HG03469 (cell line): ENCODE data around the gene F13A1.

Experiments used
- ATAC-seq: cut with Tn5 transposase; IDR thresholded peaks from one replicate; pipeline ENCODE4 v1.9.1; 2021; ENCODE audit warnings: mild to moderate bottlenecking, moderate library complexity, moderate number of reproducible peaks; ENCODE audit not compliant: unreplicated experiment

F13A1 gene

GRCh38 chr6:6195080-6195479 lies 125.4 kb downstream of the F13A1 start:
- ATAC-seq: no peak

- no peak for ATAC-seq
These were observed 127.2 kb downstream of the F13A1 start for GRCh38 chr6:6193221-6193745.

GRCh38 chr6:6191909-6192308 lies 128.6 kb downstream of the F13A1 start:
- ATAC-seq: no peak

- ATAC-seq: no peak
These were observed 129.0 kb downstream of the F13A1 start for GRCh38 chr6:6191476-6191875.

GRCh38 chr6:6180684-6181083 lies 139.8 kb downstream of the F13A1 start:
- ATAC-seq: no peak

- ATAC-seq: no peak
These were observed 140.4 kb downstream of the F13A1 start for GRCh38 chr6:6179858-6180623.

- no peak for ATAC-seq
These were observed 141.7 kb downstream of the F13A1 start for GRCh38 chr6:6178795-6179194.

- ATAC-seq: no peak
These were observed 142.7 kb downstream of the F13A1 start for GRCh38 chr6:6177754-6178153.

- ATAC-seq: no peak
These were observed 143.8 kb downstream of the F13A1 start for GRCh38 chr6:6176586-6177228.

- no peak for ATAC-seq
These were observed 144.3 kb downstream of the F13A1 start for GRCh38 chr6:6176127-6176526.

- no peak for ATAC-seq
These were observed 151.3 kb downstream of the F13A1 start for GRCh38 chr6:6169141-6169540.

GRCh38 chr6:6166064-6166463 lies 154.4 kb downstream of the F13A1 start:
- ATAC-seq: no peak

GRCh38 chr6:6164367-6164766 lies 156.1 kb downstream of the F13A1 start:
- no peak for ATAC-seq

- no peak for ATAC-seq
These were observed 166.1 kb downstream of the F13A1 start for GRCh38 chr6:6154335-6154734.

GRCh38 chr6:6152060-6152459 lies 168.4 kb downstream of the F13A1 start:
- ATAC-seq: no peak

GRCh38 chr6:6148192-6148815 lies 172.2 kb downstream of the F13A1 start:
- no peak for ATAC-seq

- no peak for ATAC-seq
These were observed 188.9 kb downstream of the F13A1 start for GRCh38 chr6:6131492-6132109.

- ATAC-seq: no peak
These were observed 195.0 kb downstream of the F13A1 start for GRCh38 chr6:6125495-6125894.

GRCh38 chr6:6123803-6124202 lies 196.7 kb downstream of the F13A1 start:
- no peak for ATAC-seq

GRCh38 chr6:6121943-6122342 lies 198.5 kb downstream of the F13A1 start:
- ATAC-seq: no peak

GRCh38 chr6:6105472-6106036 lies 214.9 kb downstream of the F13A1 start:
- no peak for ATAC-seq
